DMS53 (cell line): ENCODE results near the gene MAP3K7.
"Not testable (repeated sequence)": the region's sequence is repeated elsewhere in the genome, so short reads cannot be mapped to it uniquely, and the experiment has no call there.

Experiments used
- DNase-seq: peaks from one replicate; lab custom pipeline; 2025; lab: John Stamatoyannopoulos, UW

MAP3K7 gene

GRCh38 chr6:90578894-90579549, 7.8 kb downstream of the MAP3K7 start:
- DNase-seq: no peak

DNA sequence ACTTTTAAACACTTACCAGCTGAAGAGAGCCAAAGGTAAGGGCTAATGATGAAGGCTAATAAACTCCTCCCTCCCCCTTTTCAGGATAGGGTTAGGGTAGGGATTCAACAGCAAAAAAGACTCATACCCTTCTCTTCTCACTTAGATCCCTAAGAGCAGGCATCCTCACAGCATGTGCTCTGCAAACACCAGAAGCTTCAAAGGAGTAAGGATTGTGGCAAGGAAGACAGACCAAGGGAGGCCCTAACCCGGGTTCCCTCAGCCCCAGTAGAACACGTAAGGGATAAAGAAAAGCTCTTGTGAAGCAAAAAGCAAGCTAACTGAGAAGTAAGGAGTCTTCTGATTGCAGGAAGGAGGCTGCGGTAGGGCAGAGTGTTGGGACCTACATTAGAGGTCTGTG, 11.6 kb downstream of the MAP3K7 start:
- no peak for DNase-seq

DNA sequence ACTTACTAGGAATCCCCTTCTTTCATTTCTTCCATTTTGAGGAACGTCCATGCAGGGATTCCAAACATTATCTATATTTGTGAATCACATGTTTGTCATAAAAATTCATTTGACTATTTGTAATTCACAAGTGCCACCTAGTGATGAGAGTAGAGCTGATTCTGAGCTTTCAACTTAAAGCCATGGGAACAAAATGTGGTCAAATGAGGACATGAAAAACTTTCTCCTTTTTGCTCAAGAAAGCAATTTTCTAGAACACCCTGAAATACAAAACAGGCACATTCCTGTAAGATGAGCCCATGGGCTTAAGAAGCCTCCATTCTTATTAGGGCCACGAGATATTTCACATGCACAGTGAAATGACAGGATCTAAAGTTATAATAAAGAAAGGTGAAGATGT, 12.3 kb downstream of the MAP3K7 start:
- DNase-seq: peak; percentile 1

DNA sequence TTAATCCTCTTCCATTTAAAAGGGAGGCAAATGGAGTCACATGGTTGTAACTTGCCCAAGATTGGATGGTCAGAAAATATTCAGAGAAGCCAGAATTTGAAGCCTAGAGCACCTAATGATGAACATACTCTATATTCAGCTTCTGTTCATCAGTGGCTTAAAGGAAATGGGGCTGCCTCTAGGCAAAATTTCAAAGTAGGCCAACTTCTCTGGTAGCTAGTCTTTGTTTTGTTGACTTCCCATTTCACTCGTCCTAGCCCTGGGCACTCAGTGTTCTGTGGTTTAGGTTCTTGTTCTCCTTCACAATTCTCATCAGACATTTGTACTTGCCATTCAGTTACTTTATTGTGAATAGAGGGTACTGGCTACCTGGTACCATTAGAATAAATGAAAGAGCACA, 13.2 kb downstream of the MAP3K7 start:
- no peak for DNase-seq

DNA sequence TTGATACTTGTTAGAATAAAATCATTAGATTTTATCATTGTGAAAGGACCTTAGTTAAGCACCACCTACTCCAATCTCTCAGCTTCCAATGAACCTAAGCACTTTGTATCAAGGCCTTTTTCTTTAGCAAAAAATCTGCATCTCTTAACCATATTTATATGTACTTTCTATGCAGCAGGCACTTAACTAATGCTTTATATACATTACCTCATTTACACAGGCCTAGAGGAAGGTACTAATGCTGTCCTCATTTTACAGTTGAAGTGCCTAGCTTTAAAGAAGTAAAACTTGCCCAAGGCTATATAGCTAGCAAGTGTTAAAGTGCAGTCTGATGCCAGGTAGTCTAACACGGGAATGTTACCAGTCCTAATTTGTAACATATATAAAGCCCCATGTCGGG, 14.0 kb downstream of the MAP3K7 start:
- DNase-seq: no peak

DNA sequence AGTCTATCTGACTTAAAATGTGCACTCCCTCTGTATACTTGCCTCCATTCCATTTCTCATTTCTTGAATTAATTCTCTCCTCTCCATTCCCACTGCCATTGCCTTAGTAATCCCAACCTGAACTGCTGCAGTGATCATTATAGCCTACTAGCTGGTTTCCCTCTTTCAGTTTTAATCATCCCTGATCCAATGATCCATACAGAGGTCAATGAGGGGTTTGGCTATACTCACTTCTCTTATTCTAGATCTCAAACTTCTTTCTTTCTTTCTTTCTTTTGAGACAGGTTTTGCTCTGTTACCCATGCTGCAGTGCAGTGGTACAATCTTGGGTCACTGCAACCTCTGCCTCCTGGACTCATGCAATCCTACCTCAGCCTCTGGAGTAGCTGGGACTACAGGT, 17.6 kb downstream of the MAP3K7 start:
- no peak for DNase-seq

DNA sequence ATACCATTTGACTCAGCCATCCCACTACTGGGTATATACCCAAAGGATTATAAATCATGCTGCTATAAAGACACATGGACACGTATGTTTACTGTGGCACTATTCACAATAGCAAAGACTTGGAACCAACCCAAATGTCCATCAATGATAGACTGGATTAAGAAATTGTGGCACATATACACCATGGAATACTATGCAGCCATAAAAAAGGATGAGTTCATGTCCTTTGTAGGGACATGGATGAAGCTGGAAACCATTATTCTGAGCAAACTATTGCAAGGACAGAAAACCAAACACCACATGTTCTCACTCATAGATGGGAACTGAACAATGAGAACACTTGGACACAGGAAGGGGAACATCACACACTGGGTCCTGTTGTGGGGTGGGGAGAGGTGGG, 19.2 kb downstream of the MAP3K7 start:
- not testable (repeated sequence) for DNase-seq

- DNase-seq: not testable (repeated sequence)
Measured at GRCh38 chr6:90562341-90562740, 24.5 kb downstream of the MAP3K7 start.

- no peak for DNase-seq
Measured at GRCh38 chr6:90559931-90560330, 26.9 kb downstream of the MAP3K7 start.

- DNase-seq: no peak
Measured at GRCh38 chr6:90557006-90557405, 29.9 kb downstream of the MAP3K7 start.

- no peak for DNase-seq
Measured at GRCh38 chr6:90547991-90548390, 38.9 kb downstream of the MAP3K7 start.

- DNase-seq: no peak
Measured at GRCh38 chr6:90547079-90547478, 39.8 kb downstream of the MAP3K7 start.

GRCh38 chr6:90545448-90545847, 41.4 kb downstream of the MAP3K7 start:
- no peak for DNase-seq

GRCh38 chr6:90544741-90545140, 42.1 kb downstream of the MAP3K7 start:
- no peak for DNase-seq

DNA sequence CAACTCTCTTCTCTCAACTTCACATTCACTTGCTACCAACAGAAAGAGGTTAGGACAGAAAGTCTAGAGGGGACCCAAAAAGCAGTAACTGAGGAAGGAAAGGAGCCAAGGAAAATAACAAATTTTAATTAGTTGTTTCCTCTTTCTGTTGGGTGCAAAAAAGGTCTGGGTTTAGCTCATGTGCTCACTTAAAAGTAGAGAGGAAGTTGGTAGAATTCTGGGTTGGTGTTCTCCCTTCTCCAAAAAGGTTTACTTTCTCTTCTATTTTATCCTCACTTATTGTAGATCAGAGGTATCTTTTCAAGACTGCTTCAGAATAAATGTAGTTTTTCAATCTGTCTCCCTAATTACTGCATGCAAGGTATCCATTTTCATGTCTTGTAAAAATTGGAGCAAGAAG, 42.8 kb downstream of the MAP3K7 start:
- no peak for DNase-seq

DNA sequence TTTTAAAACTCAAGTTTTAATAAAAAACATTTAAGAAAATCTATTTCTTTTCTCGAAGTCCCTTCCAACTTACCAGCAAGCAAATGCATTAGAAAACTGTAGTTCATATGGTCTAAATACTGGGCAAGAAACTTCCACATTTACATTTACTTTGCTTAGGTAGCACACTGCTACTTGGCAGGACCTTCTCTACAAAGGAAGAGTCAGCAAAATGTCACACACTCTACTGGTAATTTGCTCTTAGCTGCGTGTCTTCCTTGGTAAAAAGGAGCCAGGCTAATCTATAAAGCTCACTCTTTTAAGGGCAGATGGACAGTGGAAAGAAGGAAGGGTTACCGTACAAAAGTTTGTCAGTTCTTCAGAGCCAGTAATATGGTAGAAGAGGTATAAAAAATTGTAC, 45.7 kb downstream of the MAP3K7 start:
- DNase-seq: no peak

DNA sequence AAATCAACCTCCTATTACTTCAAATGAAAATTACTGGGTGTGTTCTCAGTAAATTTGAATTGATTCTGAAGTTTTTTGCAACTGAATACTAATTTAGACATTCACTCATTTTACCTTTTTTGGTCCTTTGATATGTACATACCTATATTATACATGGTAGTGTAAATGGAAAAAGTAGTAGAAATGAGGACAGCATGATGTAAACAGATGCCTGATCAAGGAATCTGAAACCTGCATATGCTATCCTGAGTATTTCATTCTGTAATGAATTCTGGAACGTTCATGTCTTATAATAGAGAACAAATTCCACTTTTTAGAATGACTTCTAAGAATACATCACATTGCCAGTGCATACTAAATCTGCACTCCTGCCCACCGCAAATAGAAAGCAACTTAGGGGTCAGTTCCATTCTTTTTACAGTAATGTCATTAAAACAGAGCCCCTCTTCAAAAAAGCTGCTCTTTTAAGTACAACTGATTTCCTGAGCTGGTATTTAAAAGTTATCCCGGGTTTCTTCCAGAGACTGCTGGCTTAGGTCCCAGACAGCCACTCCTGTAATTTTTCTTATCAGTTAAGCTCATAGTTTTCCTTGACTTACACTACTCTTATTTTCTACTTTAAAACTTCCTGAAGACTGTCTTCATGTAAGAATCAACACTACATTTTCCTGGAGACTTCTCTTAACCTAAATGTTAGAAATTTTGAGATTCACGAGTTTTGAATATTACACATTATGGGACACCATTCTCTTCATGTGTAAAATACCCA, 48.4 kb downstream of the MAP3K7 start:
- no peak for DNase-seq

DNA sequence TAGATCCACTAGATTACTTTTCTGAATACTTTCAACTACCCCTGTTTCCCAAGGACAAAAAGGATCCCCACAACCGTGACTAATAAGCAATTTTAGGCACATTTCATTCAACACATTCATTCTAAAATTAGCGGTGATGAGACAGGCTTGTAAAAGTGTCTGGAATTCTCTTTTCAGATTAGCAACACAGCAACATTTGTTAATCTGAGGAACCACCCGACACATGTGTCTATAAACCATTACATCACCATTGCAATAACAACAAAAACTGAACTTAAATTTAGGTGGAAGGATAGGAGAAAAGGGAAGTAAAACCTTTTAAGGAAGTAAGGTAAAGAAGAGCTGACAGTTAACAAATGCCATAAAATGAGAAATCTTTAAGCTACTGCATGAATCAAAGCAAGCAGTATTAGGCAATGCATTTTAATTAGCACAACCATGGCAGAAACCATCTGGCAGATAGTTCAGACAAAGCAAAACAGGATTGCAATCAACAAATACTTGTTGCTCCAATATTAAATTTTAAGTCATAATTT, 49.1 kb downstream of the MAP3K7 start:
- no peak for DNase-seq

GRCh38 chr6:90537027-90537426, 49.8 kb downstream of the MAP3K7 start:
- DNase-seq: no peak

DNA sequence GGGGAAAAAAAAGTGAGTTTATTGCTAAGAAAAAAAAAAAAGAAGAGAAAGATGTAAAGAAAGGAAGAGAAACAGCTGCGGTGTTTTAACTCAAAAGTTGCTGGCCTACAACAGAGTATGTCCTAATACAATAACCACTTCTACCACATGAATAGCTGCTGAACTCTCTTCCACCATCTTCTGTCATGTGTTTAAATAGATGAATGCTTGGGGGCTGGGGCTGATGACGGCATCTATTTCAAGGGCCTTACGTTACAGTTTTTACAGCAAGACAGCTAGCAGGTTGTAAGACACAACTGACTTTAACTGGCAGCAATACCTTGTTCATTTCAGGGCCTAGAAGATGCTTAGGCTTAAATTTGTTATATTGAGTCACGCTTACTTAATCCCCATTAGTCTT, 50.4 kb downstream of the MAP3K7 start:
- no peak for DNase-seq

DNA sequence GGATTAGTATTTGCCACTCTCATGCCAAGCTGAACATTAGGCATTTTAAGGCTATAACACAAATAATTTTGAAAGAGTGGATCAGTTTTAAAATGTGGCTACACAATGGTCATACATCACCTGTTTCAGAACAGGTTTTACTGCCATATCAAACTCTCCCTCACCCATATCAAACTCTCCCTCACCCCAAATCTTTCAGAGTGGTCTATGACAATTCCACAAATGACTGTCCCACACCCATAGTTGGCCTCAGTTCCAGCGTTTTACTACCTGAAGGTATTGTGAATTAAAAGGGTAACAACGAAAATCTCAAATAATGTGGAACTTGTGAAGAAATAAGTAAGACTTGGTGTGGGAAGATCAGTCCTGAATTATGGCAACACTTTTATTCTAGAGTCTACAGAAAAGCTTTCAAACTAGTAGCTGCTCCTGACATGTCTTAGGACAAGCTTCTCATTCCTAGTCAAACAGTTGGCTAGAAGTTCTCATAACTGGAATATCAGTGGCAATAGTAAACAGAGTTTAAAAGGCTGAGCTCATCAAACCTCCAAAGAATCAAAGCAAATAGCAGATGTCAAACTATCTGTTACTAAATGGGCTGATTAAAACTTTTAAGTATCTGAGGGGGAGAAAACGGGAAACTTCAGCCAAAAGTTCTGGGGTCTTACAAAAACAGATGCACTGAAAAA, 52.4 kb downstream of the MAP3K7 start:
- no peak for DNase-seq

- DNase-seq: no peak
Measured at GRCh38 chr6:90533615-90534336, 53.1 kb downstream of the MAP3K7 start.
